Gastrocnemius medialis (tissue), 4 donors: Measurements from ENCODE around the gene ZCCHC24.
A peak's percentile ranks its signal among the peaks of the same experiment; 100 is the strongest.

ENCODE experiments used
- CTCF ChIP-seq, 5 experiments: fragments of 450-650 bp in 3 of 5; fragments of 200-600 bp in 2 of 5; sonication (generic) in 2 of 5; IDR thresholded peaks in 4 of 5; conservative IDR thresholded peaks in 1 of 5; 1 replicate in 4 of 5; 2 replicates in 1 of 5; pipeline ENCODE4 v1.5.1; 2016 to 2019; ENCODE audit warnings: antibody characterized with exemption in 5 of 5, mild to moderate bottlenecking in 3 of 5, moderate library complexity in 3 of 5
- POLR2A ChIP-seq, 2 donors: fragments of 450-650 bp; IDR thresholded peaks; one replicate each; pipeline ENCODE4 v1.6.1; 2017; ENCODE audit warnings: antibody characterized with exemption in 2 of 2, mild to moderate bottlenecking in 2 of 2, moderate library complexity in 2 of 2

DNA sequence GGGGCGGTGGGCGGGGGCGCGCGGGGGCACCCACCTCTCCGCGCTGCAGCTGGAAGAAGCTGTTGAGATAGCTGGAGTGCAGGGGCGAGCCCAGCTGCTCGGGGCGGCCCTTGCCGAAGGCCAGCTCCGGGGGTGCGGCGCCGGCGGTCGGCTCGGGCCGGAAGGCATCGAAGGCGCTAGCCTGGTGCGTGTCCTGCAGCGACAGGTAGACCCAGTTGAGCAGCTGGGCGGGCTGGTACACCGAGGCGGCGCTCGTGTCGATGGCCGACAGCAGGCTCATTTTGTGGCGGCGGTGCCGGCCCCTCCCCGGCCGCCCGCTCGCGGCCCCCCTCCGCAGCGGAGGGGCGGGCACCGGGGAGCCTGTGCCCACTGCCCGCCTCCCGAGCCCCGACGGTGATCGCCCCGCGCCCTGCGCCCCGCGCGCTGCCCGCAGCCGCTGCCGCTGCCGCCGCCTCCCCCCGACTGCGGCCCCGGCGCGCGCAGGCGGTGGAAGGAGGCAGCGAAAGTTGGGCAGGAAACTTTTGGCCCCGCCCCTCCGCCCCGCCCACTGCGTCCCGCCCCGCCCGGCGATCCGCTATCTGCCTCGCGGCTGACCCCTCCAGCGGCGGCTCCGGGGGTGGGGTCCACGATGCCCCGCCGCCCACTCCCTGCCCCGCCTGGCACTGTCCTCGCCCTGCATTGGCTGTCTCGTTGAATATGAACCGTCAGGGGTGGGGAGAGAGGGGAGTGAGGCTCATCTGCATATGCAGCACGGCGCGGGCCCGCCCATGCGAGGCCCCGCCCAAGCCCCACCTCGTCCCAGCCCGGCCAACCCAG is at the start of gene ZCCHC24:
- TF ChIP-seq CTCF (IDR thresholded peaks at IDR 0.05 in 4 of 5, conservative IDR thresholded peaks at IDR 0.05 in 1 of 5): peak in 1 of 5 experiments; percentile 12
- TF ChIP-seq POLR2A (IDR thresholded peaks at IDR 0.05): peak; percentile 97 to 98
